Astrocyte (in vitro differentiated cells and primary cell): ENCODE results near the gene RECK.

Source experiments
- CTCF ChIP-seq: IDR thresholded peaks from 2 replicates; pipeline ENCODE4 v1.5.1; 2011; ENCODE audit warnings: low read depth, mild to moderate bottlenecking, inconsistent platforms, low read length, moderate library complexity; ENCODE audit not compliant: insufficient read depth
- EZH2 ChIP-seq: IDR thresholded peaks from 2 replicates; pipeline ENCODE4 v1.6.1; 2012; ENCODE audit warnings: mild to moderate bottlenecking, low read length, inconsistent platforms; ENCODE audit not compliant: insufficient read depth

DNA sequence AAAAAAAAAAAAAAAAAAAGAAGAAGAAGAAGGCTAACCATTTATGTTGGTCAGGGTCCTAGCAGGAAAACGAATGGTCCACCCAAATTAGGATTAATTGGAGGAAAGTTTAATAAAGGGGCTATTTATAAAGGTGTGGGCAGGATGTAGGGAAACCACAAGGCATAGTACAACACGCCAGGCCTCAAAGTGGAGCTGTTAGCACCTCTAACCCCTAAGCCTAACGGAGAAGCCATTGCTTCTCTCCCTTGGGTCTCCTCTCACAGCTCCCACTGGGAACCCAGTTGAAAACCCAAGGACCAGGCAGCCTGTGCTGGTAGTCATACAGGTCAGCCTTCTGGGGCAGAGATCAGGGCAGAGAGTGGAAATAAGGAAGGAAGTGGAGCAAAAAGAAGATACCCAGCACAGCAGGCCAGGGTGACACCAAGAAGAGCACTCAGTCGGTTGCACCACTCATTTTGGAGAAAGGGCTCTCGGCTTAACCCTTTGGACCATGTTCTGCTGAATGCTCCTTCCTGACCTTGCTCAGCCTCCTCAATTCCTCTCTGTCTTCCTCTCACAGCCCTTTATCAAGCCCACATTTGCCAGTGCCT is 91.0 kb downstream of the RECK start:
- TF ChIP-seq CTCF = no peak
- no peak for TF ChIP-seq EZH2
